H1 (cell line): ENCODE data around the gene GNAI1. TPM values are rescaled to one million over a fixed set of nuclear protein-coding genes. Genes with fewer than 3 reads are reported as not detected.

ENCODE experiments used
- CEBPB ChIP-seq: IDR thresholded peaks from 2 replicates; pipeline ENCODE4 v1.6.1; 2012; ENCODE audit warnings: low read depth, low read length
- polyA plus RNA-seq, 7 experiments: library from polyadenylated mRNA; depleted of rRNA in 3 of 7; stranded (reverse) in 5 of 7; unstranded in 2 of 7; fragments of >200 nt in 5 of 7; fragments of 200-250 nt in 2 of 7; gene quantifications; 1 replicate in 5 of 7; 2 replicates in 1 of 7; 4 replicates in 1 of 7; pipeline versions ENCODE4 v1.2.1 to v1.2.3, GENCODE V29; 2011 to 2013; ENCODE audit warnings: missing spikeins in 2 of 7, mixed read lengths in 2 of 7
- total RNA-seq: library from RNA; stranded (reverse); fragmentation: NEBNext Ultra II Directional; extraction: Animal tissue kit (Norgen Biotek cat#: 25700); gene quantifications from 2 replicates; pipeline ENCODE4 v1.2.1, GENCODE V29; 2021

The GNAI1 gene
- total and polyA plus RNA-seq, 2 of the 8 experiments (the other 6 are each of a cell fraction or from before 2014, with no cell fraction given), result 8.0 to 29.5 TPM

DNA sequence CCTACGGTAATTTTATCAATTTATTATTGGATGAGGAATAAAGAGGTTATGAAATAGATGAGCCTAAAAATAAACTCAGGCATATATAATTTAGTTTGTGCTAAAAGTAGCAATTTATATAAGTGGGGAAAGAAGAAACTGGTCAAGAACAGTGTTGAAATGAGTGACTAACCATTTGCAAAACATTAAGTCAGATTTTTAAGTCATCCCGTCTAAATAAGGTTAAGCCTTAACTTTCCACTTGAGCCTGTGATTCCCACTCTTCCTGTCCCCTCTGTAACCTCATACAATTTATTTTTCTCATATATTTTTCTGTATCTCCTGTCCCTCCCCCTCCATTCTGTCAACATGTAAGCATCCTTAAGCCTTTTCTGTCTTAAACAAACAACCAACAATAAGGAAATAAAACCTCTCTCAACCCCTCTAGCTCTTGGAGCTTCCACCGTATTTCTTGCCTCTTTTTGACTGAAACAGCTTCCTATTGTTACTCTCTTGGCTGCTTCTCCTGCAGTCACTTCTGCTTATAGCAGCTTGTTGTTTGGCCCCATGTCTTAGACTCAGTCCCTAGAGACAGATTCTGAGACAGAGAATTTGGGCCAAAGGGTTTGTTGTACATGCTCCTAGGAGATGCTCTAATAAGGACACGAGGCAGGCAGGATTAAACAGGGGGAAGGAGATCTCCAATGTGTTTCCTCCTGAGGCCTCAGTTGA is 109.7 kb downstream of the GNAI1 start (continued):
- no peak for TF ChIP-seq CEBPB
